HUES6 (cell line): ENCODE results near the gene INTS3.
A peak's percentile ranks its signal among the peaks of the same experiment; 100 is the strongest.

Experiments
- H3K27ac ChIP-seq: 2 replicates; pipeline ENCODE4 v1.7.0; 2013; ENCODE audit warnings: low read depth, mild to moderate bottlenecking, low read length, inconsistent platforms
- H3K27me3 ChIP-seq: 2 replicates; pipeline ENCODE4 v1.6.1; 2013; ENCODE audit warnings: low read length; ENCODE audit not compliant: control insufficient read depth, insufficient read depth
- H3K36me3 ChIP-seq: 2 replicates; pipeline ENCODE4 v1.6.1; 2013; ENCODE audit warnings: low read length; ENCODE audit not compliant: control insufficient read depth, insufficient read depth
- H3K4me1 ChIP-seq: 2 replicates; pipeline ENCODE4 v1.6.1; 2013; ENCODE audit warnings: low read length; ENCODE audit not compliant: control insufficient read depth, insufficient read depth
- H3K4me3 ChIP-seq: 2 replicates; pipeline ENCODE4 v1.5.1; 2013; ENCODE audit warnings: low read depth, low read length
- H3K9ac ChIP-seq: one replicate; pipeline ENCODE4 v1.6.1; 2013; ENCODE audit warnings: mild to moderate bottlenecking, low read length
- H3K9me3 ChIP-seq: 2 replicates; pipeline ENCODE4 v1.6.1; 2013; ENCODE audit warnings: low read depth, low read length; ENCODE audit not compliant: control insufficient read depth, insufficient read depth

INTS3 gene

GRCh38 chr1:153745417-153745816, 17.6 kb downstream of the INTS3 start:
- peaks cover 57% of the 10 kb centered on the region for H3K4me1 ChIP-seq
- no peaks in the 10 kb centered on the region for H3K27me3 ChIP-seq
- peaks cover 78% of the 10 kb centered on the region for H3K36me3 ChIP-seq
- H3K4me3 ChIP-seq: peak overlapping the region; percentile 2; the same call in 1 of the 2 replicates
- H3K27ac ChIP-seq: peak overlapping the region; percentile 82
- no peaks in the 10 kb centered on the region for H3K9me3 ChIP-seq
- peak overlapping the region; percentile 28 for H3K9ac ChIP-seq

DNA sequence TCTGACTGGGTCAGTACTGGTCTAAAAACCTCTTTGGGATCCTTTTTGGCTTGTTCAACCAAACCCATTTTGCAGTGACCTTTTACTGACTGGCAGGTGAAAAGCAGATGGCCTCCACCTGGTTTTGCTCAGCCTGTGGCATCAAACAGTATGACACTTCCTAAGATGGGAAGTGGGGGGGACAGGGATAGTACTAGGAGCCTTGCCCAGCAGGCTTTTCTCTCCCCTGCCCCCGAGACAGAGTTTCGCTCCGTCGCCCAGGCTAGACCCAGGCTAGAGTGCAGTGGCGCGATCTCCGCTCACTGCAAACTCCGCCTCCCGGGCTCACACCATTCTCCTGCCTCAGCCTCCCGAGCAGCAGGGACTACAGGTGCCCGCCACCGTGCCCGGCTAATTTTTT, 18.3 kb downstream of the INTS3 start:
- Histone ChIP-seq H3K4me3 (peak overlapping the region; percentile 2; the same call in 1 of the 2 replicates), H3K36me3 (peaks cover 78% of the 10 kb centered on the region), H3K4me1 (peaks cover 57% of the 10 kb centered on the region), H3K9ac (peak overlapping the region; percentile 28), H3K27ac (peak overlapping the region; percentile 82), H3K9me3 (no peaks in the 10 kb centered on the region), H3K27me3 (no peaks in the 10 kb centered on the region)

GRCh38 chr1:153748903-153749302, 21.1 kb downstream of the INTS3 start:
- H3K4me3 ChIP-seq: no peak overlapping the region
- H3K9ac ChIP-seq: no peak overlapping the region
- H3K27me3 ChIP-seq: no peaks in the 10 kb centered on the region
- no peaks in the 10 kb centered on the region for H3K9me3 ChIP-seq
- H3K27ac ChIP-seq: no peak overlapping the region
- peaks cover 73% of the 10 kb centered on the region for H3K36me3 ChIP-seq
- H3K4me1 ChIP-seq: peaks cover 37% of the 10 kb centered on the region

DNA sequence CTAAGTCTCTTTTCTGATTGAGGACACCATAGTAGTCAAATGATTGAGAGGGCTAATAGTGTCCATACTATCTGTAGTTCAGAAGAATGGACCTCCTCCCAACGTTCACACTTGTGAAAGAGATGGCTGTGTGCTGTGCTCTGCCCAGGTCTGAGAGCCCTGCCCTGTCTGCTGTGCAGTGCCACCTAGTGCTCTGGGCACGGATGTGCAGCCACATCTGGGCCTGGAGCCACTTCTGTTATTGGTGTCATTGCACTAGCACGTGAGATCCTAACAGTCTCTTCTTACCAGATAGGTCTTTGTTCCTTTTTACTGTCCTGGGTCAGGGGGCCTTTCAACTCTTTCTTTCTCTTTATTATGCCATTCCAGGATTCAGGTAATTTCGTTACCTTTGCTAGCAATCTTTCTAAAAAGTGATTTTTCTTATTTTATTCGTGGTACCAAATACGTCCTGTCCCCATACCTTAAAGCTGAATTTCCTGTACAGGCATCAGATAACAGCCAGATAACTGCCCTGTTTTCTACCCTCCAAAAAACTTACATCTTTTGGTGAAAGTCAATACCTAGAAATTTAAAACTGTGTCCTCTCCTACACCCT, 21.7 kb downstream of the INTS3 start:
- H3K36me3 ChIP-seq: peaks cover 74% of the 10 kb centered on the region

GRCh38 chr1:153750026-153750995, 22.5 kb downstream of the INTS3 start:
- Histone ChIP-seq H3K4me1 (peaks cover 24% of the 10 kb centered on the region), H3K27ac (no peak overlapping the region), H3K4me3 (no peak overlapping the region), H3K9ac (no peak overlapping the region), H3K9me3 (no peaks in the 10 kb centered on the region), H3K36me3 (peaks cover 82% of the 10 kb centered on the region), H3K27me3 (no peaks in the 10 kb centered on the region)

More for the DNA sequence above, 21.7 kb downstream of the INTS3 start:
- Histone ChIP-seq H3K9ac (no peak overlapping the region), H3K4me1 (peaks cover 31% of the 10 kb centered on the region), H3K27me3 (no peaks in the 10 kb centered on the region), H3K4me3 (no peak overlapping the region), H3K9me3 (no peaks in the 10 kb centered on the region), H3K27ac (no peak overlapping the region)

DNA sequence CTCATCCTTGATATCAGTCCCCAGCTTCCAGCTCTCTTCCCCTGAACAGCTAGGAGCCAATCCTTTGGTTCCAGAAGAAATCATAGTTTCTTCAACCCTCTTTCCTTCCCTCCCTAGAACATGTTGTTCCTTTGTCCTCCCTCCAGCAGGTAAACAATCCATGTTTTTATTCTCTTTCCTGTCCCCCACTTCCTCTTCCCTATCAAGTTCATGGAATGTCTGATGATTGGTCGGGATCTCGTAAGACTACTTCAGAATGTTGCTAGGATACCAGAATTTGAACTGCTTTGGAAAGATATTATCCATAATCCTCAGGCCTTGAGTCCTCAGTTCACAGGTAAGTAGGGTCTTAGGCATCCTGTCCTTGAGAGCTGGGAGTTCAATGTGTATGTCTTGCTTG, 24.2 kb downstream of the INTS3 start:
- Histone ChIP-seq H3K9me3 (no peaks in the 10 kb centered on the region), H3K27me3 (no peaks in the 10 kb centered on the region), H3K4me1 (peaks cover 10% of the 10 kb centered on the region), H3K36me3 (peaks cover 87% of the 10 kb centered on the region), H3K9ac (no peak overlapping the region), H3K4me3 (no peak overlapping the region), H3K27ac (no peak overlapping the region)

GRCh38 chr1:153752571-153753195, 24.8 kb downstream of the INTS3 start:
- H3K4me1 ChIP-seq: peaks cover 5% of the 10 kb centered on the region; the same call in 1 of the 2 replicates
- no peak overlapping the region for H3K4me3 ChIP-seq
- H3K27me3 ChIP-seq: no peaks in the 10 kb centered on the region
- peaks cover 87% of the 10 kb centered on the region for H3K36me3 ChIP-seq
- H3K27ac ChIP-seq: no peak overlapping the region
- no peaks in the 10 kb centered on the region for H3K9me3 ChIP-seq
- H3K9ac ChIP-seq: no peak overlapping the region

DNA sequence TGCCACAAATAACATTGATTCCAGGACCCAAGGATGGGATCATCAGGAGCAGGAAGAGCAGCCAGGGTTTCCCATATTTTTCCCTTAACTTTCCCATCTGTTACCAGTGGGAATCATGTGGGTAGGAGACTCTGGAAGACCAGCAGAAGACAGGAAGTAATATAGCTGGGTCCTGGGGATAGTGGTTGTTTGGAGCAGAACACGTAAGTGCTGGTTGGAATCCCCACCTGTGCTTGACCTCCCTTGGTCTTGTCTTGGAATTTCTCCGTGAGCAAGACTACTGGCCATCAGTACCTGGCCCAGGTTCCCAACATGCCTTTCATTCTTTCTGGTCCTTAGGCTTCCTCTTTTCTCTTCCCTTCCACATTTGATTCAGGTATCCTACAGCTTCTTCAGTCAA, 26.4 kb downstream of the INTS3 start:
- Histone ChIP-seq H3K36me3 (peaks cover 86% of the 10 kb centered on the region), H3K4me3 (no peak overlapping the region), H3K9ac (no peak overlapping the region), H3K9me3 (no peaks in the 10 kb centered on the region), H3K27ac (no peak overlapping the region), H3K4me1 (peaks cover under 1% of the 10 kb centered on the region; the same call in 1 of the 2 replicates), H3K27me3 (no peaks in the 10 kb centered on the region)

GRCh38 chr1:153760440-153760839, 32.6 kb downstream of the INTS3 start:
- Histone ChIP-seq H3K27me3 (no peaks in the 10 kb centered on the region), H3K27ac (no peak overlapping the region), H3K4me1 (no peaks in the 10 kb centered on the region; the same call in 1 of the 2 replicates), H3K9ac (no peak overlapping the region), H3K36me3 (peaks cover 93% of the 10 kb centered on the region), H3K4me3 (no peak overlapping the region), H3K9me3 (no peaks in the 10 kb centered on the region)

DNA sequence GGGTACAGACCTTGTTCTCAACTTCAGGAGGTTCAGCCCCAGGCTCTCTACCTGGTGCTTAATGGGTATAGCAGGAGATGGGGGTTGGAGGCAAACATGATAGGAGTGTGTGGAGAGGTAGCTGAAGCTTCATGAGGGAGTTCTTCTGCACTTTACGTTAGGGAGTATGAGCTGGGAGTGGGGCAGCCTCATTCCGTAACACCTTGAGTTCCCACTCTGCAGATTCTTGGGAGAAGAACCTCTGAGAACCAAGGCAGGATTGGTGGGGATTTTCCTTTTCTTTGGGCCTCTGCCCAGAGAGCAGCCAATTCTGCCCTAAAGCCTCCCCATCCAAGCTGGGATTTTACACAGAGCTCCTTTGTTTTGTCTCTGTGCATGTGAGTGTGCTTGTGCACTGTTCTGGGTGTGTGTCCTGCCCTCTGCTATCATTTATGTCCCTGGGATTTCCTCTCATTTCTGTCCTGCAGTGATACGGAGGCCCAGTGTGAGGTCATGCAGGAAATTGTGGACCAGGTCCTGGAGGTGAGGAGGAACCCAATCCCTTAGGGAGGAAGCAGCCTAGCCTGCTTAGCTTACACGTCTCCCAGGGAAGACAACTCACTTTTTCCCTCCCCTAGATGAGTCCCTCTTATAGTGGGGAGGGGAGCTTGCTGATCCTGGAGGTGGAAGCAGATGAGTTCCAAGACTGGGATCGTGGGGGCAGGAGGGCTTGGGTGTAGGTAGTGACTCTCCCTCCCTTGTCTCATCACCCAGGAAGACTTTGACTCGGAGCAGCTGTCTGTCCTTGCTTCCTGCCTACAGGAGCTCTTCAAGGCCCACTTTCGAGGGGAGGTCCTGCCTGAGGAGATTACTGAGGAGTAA, 35.7 kb downstream of the INTS3 start:
- peaks cover 93% of the 10 kb centered on the region for H3K36me3 ChIP-seq

More for the DNA sequence above, 35.7 kb downstream of the INTS3 start:
- no peaks in the 10 kb centered on the region for H3K9me3 ChIP-seq
- H3K4me3 ChIP-seq: no peak overlapping the region
- no peaks in the 10 kb centered on the region for H3K4me1 ChIP-seq
- H3K27ac ChIP-seq: no peak overlapping the region
- no peak overlapping the region for H3K9ac ChIP-seq
- no peaks in the 10 kb centered on the region for H3K27me3 ChIP-seq
